ENCODE data around the gene ZNF260.
"Not testable (repeated sequence)": the region's sequence is repeated elsewhere in the genome, so short reads cannot be mapped to it uniquely, and the experiment has no call there.

Gene ZNF260

GRCh38 chr19:36514012-36514612, 14.0 kb downstream of the ZNF260 start:
- DNase-seq (ENCODE audit: insufficient read length, low spot score) (no peak), FAIRE-seq (no peak)
- TF ChIP-seq, protein P1, sequence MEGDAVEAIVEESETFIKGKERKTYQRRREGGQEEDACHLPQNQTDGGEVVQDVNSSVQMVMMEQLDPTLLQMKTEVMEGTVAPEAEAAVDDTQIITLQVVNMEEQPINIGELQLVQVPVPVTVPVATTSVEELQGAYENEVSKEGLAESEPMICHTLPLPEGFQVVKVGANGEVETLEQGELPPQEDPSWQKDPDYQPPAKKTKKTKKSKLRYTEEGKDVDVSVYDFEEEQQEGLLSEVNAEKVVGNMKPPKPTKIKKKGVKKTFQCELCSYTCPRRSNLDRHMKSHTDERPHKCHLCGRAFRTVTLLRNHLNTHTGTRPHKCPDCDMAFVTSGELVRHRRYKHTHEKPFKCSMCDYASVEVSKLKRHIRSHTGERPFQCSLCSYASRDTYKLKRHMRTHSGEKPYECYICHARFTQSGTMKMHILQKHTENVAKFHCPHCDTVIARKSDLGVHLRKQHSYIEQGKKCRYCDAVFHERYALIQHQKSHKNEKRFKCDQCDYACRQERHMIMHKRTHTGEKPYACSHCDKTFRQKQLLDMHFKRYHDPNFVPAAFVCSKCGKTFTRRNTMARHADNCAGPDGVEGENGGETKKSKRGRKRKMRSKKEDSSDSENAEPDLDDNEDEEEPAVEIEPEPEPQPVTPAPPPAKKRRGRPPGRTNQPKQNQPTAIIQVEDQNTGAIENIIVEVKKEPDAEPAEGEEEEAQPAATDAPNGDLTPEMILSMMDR (IDR thresholded peaks at IDR 0.05; ENCODE audit: insufficient read depth, missing control alignments): no peak

- FAIRE-seq: no peak
- DNase-seq (ENCODE audit: insufficient read length, low spot score): no peak
- TF ChIP-seq, protein P1 (IDR thresholded peaks at IDR 0.05; ENCODE audit: insufficient read depth, missing control alignments): no peak
Observed at GRCh38 chr19:36508325-36508724, 19.7 kb downstream of the ZNF260 start.

DNA sequence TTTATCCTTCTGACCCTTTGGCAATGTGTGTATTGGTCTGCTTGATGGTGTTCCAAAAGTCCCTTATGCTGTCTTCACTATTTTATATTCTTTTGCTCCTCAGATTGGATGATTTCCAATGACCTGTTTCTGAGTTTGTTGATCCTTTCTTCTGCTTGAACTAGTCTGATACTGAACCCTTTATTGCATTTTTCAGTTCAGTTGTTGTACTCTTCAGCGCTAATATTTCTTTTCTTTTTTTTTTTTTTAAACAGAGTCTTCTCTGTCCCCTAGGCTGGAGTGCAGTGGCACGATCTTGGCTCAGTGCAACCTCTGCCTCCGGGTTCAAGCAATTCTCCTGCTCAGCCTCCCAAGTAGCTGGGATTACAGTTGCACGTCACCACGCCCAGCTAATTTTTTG, 26.1 kb downstream of the ZNF260 start:
- DNase-seq (ENCODE audit: insufficient read length, low spot score) (no peak), FAIRE-seq (no peak)
- TF ChIP-seq, protein P1 (IDR thresholded peaks at IDR 0.05; ENCODE audit: insufficient read depth, missing control alignments): no peak

DNA sequence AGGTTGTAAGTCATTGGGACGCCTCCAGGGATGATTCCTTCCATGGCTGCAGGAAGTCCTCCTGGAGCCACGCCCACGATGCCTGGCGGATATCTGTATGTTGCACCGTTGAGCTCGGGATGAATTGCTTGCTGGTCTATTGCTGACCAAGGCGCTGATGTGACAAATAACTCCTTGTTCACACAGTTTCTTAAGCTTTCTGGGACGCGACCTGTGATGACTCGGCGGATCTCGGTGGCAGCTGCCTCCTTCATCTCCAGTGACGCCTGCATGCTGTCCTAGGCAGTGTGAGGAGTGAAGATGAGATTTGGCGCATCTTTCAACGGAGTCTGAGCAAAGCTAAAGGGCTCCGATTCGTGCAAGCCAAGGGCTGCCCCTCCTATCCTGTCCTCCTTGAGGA, 31.1 kb downstream of the ZNF260 start:
- FAIRE-seq (no peak), DNase-seq (ENCODE audit: insufficient read length, low spot score) (no peak)
- TF ChIP-seq, protein P1 (IDR thresholded peaks at IDR 0.05; ENCODE audit: insufficient read depth, missing control alignments): no peak

DNA sequence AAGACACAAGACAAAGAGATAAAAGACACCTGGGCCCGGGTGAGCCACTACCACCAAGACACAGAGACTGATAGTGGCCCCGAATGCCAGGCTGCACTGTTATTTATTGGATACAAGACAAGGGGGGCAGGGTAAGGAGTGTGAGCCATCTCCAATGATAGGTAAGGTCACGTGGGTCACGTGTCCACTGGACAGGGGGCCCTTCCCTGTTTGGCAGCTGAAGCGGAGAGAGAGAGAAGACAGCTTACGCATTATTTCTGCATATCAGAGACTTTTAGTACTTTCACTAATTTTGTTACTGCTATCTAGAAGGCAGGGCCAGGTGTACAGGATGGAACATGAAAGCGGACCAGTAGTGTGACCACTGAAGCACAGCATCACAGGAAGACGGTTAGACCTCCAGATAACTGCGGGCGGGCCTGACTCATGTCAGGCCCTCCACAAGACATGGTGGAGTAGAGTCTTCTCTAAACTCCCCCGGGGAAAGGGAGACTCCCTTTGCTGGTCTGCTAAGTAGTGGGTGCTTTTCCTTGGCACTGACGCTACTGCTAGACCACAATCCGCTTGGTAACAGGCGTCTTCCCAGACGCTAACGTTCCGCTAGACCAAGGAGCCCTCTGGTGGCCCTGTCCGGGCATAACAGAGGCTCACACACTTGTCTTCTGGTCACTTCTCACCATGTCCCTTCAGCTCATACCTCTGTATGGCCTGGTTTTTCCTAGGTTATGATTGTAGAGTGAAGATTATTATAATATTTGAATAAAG, 35.2 kb downstream of the ZNF260 start:
- FAIRE-seq; DNase-seq (ENCODE audit: insufficient read length, low spot score): not testable (repeated sequence)
- TF ChIP-seq, protein P1 (IDR thresholded peaks at IDR 0.05; ENCODE audit: insufficient read depth, missing control alignments): peak; percentile 32

DNA sequence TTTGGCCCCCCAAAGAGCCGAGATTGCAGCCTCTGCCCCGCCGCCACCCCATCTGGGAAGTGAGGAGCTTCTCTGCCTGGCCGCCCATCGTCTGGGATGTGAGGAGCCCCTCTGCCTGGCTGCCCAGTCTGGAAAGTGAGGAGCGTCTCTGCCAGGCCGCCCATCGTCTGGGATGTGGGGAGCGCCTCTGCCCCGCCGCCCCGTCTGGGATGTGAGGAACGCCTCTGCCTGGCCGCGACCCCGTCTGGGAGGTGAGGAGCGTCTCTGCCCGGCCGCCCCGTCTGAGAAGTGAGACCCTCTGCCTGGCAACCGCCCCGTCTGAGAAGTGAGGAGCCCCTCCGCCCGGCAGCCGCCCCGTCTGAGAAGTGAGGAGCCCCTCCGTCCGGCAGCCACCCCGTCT, 37.2 kb downstream of the ZNF260 start:
- FAIRE-seq; DNase-seq (ENCODE audit: insufficient read length, low spot score): not testable (repeated sequence)

- TF ChIP-seq, protein P1 (IDR thresholded peaks at IDR 0.05; ENCODE audit: insufficient read depth, missing control alignments): no peak
- FAIRE-seq (no peak), DNase-seq (ENCODE audit: insufficient read length, low spot score) (peak; percentile 69)
Observed at GRCh38 chr19:36489920-36490415, 38.1 kb downstream of the ZNF260 start.
